Measurements from ENCODE around the gene SNAI3. TPM values are rescaled to one million over a fixed set of nuclear protein-coding genes. Genes with fewer than 3 reads are reported as not detected.

SNAI3 gene
- total RNA-seq, 2 donors from 2014 or later: 0.27 TPM; not detected in 1

- no peaks in the 10 kb centered on the region for H3K4me1 ChIP-seq (ENCODE audit: control insufficient read depth in 1 of 2, low read depth in 2 of 2)
- no peak for TF ChIP-seq CTCF (IDR thresholded peaks at IDR 0.05)
- H3K9me3 ChIP-seq: no peaks in the 10 kb centered on the region
- H3K27me3 ChIP-seq (replicated peaks; ENCODE audit: insufficient read depth): no peaks in the 10 kb centered on the region
- ATAC-seq (ENCODE audit: insufficient number of reproducible peaks, low FRiP score, low read depth) (no peak), DNase-seq (ENCODE audit: low spot score) (no peak)
- H3K36me3 ChIP-seq: peaks cover 31% of the 10 kb centered on the region
- no peak overlapping the region for H3K27ac ChIP-seq
- no peak overlapping the region for H3K4me3 ChIP-seq
Measured at GRCh38 chr16:88730632-88731607, 44.6 kb upstream of the SNAI3 start.

DNA sequence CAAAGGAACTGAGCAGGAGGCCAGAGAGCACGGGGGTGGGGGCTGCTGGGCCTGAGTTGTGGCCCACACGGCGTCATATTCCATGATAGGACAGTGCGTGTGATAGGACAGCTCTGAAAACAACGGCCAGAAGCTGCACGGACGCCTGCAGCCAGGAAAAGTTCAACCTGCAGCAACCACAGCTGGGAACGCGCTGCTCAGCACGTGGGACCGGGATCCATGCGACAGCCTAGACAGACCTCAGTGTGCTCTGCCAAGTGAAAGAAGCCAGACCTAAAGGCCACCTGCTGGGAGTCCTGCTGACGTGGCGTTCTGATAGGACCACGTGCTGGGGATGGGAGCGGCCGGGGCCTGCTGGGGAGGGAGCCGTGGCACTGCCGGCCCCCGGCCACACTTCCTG is 41.6 kb upstream of the SNAI3 start:
- Histone ChIP-seq H3K27me3 (replicated peaks; ENCODE audit: insufficient read depth) (no peaks in the 10 kb centered on the region), H3K4me3 (no peak overlapping the region), H3K9me3 (no peaks in the 10 kb centered on the region), H3K4me1 (ENCODE audit: control insufficient read depth in 1 of 2, low read depth in 2 of 2) (no peaks in the 10 kb centered on the region), H3K27ac (no peak overlapping the region), H3K36me3 (peaks cover 40% of the 10 kb centered on the region)
- DNase-seq (ENCODE audit: low spot score): no peak
- ATAC-seq (ENCODE audit: insufficient number of reproducible peaks, low FRiP score, low read depth): no peak
- no peak for TF ChIP-seq CTCF (IDR thresholded peaks at IDR 0.05)

GRCh38 chr16:88726981-88727380 is 40.7 kb upstream of the SNAI3 start:
- Histone ChIP-seq H3K27ac (no peak overlapping the region), H3K9me3 (no peaks in the 10 kb centered on the region), H3K27me3 (replicated peaks; ENCODE audit: insufficient read depth) (no peaks in the 10 kb centered on the region), H3K4me1 (ENCODE audit: control insufficient read depth in 1 of 2, low read depth in 2 of 2) (no peaks in the 10 kb centered on the region), H3K4me3 (no peak overlapping the region), H3K36me3 (peaks cover 43% of the 10 kb centered on the region)
- TF ChIP-seq CTCF (IDR thresholded peaks at IDR 0.05): no peak
- DNase-seq (ENCODE audit: low spot score) (no peak), ATAC-seq (ENCODE audit: insufficient number of reproducible peaks, low FRiP score, low read depth) (no peak)

DNA sequence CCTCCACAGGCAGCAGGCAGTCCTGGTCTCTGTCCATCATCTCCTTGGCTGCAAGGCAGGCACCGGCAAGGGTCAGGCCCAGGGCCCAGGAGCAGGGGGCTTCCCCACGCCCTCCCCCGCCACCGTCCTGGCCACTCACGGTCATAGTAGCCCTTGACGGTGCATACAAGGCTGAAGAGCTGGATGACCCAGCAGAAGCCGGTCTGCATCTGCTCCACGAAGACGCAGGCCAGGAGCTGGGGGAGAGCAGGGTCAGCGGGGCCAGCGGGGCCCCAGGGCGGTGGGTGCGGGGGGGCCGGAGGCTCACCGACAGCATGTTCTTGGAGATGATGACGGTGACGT is 40.1 kb upstream of the SNAI3 start:
- H3K36me3 ChIP-seq: peaks cover 49% of the 10 kb centered on the region
- no peak for DNase-seq (ENCODE audit: low spot score)
- H3K27me3 ChIP-seq (replicated peaks; ENCODE audit: insufficient read depth): no peaks in the 10 kb centered on the region
- no peaks in the 10 kb centered on the region for H3K9me3 ChIP-seq
- no peak for TF ChIP-seq CTCF (IDR thresholded peaks at IDR 0.05)
- no peak for ATAC-seq (ENCODE audit: insufficient number of reproducible peaks, low FRiP score, low read depth)
- H3K4me1 ChIP-seq (ENCODE audit: control insufficient read depth in 1 of 2, low read depth in 2 of 2): no peaks in the 10 kb centered on the region
- H3K4me3 ChIP-seq: no peak overlapping the region
- no peak overlapping the region for H3K27ac ChIP-seq

DNA sequence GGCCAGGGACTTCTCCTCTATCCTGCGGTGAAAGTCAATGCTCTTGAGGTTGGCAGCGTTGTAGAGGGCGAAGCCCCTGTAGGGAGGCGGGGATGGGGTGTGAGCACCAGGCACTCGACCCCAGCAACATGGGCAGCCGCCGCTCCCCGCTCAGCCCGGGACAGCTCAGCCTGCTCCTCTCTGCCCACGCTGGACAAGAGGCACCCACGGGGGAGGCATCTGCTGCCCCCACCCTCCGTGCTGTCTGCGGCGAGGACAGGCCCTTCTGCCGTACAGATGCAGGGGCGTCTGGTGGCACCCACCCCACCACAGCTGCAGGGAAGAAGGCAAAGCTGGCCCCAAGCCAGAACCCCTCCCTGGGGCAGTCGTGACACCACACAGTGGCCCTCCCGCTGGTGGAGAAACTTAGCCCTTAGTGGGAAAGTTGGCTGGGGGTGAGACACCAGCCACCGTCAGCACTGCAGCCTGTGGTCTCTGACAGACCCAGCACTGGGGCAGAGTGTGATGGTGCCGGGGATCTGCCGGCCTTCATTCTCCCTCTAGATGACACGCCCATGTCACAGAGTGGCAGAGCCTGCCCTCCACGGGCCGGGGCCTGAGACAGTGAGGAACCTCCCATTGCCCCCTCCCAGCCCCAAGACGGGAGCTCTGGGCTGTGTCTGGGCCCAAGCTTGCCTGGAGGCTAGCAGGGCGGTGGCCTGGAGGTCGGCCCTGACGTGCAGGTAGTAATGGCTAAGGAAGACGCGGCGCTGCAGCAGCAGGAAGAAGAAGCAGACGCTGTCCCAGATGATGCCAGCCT is 39.5 kb upstream of the SNAI3 start:
- no peak for TF ChIP-seq CTCF (IDR thresholded peaks at IDR 0.05)
- Histone ChIP-seq H3K9me3 (no peaks in the 10 kb centered on the region), H3K27ac (no peak overlapping the region), H3K4me1 (ENCODE audit: control insufficient read depth in 1 of 2, low read depth in 2 of 2) (no peaks in the 10 kb centered on the region), H3K4me3 (no peak overlapping the region), H3K36me3 (peaks cover 51% of the 10 kb centered on the region), H3K27me3 (replicated peaks; ENCODE audit: insufficient read depth) (no peaks in the 10 kb centered on the region)
- ATAC-seq (ENCODE audit: insufficient number of reproducible peaks, low FRiP score, low read depth) (no peak), DNase-seq (ENCODE audit: low spot score) (no peak)
